Measurements from ENCODE around the gene DOHH. TPM values are rescaled to one million over a fixed set of nuclear protein-coding genes. Genes with fewer than 3 reads are reported as not detected.
"Not testable (repeated sequence)": the region's sequence is repeated elsewhere in the genome, so short reads cannot be mapped to it uniquely, and the experiment has no call there.

Gene DOHH
- total RNA-seq, 1 donor from 2014 or later: 12.2 TPM

DNA sequence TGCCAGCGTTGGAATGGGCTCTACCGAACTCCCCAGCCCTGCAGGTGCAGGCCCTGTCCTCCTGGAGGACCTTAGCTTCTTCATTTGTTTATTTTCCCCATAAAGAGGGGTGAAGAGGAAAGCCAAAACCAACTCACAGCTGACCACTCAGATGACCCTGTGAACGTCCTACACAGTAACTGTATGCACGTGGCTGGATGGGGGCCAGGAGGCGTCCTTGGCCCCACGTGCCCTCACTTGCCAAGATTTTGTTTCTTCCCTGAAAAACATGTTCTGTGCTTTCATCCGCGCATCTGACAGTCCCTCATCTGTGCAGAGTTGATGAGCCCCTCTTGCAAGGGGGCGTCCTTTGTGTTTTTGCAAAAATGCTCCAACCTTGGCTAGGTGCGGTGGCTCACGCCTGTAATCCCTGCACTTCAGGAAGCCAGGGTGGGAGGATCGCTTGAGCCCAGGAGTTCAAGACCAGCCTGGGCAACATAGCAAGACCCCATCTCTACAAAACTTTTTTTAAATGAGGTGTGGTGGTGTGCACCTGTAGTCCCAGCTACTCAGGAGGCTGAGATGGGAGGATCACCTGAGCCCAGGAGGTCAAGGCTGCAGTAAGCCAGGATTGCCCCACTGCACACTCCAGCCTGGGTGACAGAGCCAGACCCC lies 33.2 kb upstream of the DOHH start:
- Histone ChIP-seq H3K4me1 (no peaks in the 10 kb centered on the region), H3K27ac (no peak overlapping the region), H3K9me3 (no peaks in the 10 kb centered on the region), H3K4me3 (no peak overlapping the region), H3K36me3 (peaks cover 61% of the 10 kb centered on the region), H3K27me3 (no peaks in the 10 kb centered on the region)
- intact Hi-C loops (cut with DNase I): no loop called here
- ATAC-seq (no peak), DNase-seq (no peak)
- TF ChIP-seq, protein P1, sequence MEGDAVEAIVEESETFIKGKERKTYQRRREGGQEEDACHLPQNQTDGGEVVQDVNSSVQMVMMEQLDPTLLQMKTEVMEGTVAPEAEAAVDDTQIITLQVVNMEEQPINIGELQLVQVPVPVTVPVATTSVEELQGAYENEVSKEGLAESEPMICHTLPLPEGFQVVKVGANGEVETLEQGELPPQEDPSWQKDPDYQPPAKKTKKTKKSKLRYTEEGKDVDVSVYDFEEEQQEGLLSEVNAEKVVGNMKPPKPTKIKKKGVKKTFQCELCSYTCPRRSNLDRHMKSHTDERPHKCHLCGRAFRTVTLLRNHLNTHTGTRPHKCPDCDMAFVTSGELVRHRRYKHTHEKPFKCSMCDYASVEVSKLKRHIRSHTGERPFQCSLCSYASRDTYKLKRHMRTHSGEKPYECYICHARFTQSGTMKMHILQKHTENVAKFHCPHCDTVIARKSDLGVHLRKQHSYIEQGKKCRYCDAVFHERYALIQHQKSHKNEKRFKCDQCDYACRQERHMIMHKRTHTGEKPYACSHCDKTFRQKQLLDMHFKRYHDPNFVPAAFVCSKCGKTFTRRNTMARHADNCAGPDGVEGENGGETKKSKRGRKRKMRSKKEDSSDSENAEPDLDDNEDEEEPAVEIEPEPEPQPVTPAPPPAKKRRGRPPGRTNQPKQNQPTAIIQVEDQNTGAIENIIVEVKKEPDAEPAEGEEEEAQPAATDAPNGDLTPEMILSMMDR (IDR thresholded peaks at IDR 0.05): no peak

DNA sequence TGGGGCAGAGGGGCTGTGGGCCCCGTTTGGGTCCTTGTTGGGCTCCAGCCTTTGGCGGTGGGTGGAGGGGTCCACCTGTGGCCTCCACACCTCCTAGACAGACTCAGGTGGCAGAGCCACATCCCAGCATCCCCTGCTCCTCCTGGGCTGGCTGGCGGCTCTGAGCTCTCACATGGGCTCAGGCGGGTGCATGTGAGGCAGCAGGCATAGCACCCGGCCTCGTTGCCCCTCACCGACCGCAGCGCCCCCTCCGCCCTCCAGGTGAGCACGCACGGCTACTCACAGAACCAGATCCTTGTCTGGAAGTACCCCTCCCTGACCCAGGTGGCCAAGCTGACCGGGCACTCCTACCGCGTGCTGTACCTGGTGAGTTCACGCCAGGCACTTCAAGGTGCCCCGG lies 32.6 kb upstream of the DOHH start:
- TF ChIP-seq, protein P1 (IDR thresholded peaks at IDR 0.05): no peak
- ATAC-seq (no peak), DNase-seq (no peak)
- Histone ChIP-seq H3K9me3 (no peaks in the 10 kb centered on the region), H3K36me3 (peaks cover 61% of the 10 kb centered on the region), H3K4me3 (no peak overlapping the region), H3K4me1 (no peaks in the 10 kb centered on the region), H3K27me3 (no peaks in the 10 kb centered on the region), H3K27ac (no peak overlapping the region)
- intact Hi-C loops (cut with DNase I): no loop called here

DNA sequence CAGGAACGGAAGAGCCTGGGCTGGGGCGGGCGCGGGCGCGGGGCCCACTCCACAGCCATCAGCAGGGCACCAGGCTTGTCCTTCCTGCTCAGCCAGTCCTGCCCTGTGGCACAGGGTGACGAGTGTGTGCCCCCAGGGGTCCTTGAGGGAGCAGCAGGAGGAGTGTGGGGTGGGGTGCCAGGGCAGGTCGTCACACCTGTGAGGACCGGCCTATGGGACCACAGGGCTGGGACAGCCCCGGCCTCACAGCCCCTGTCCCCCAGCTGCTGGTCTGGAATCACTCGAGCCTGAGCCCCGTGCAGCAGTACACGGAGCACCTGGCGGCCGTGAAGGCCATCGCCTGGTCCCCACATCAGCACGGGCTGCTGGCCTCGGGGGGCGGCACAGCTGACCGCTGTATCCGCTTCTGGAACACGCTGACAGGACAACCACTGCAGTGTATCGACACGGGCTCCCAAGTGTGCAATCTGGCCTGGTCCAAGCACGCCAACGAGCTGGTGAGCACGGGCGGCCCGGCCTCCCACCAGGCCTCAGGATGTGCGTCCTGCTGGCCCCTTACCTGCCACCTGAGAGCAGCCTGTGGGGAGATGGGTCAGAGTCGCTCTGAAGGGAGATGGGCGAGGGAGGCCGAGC lies 31.8 kb upstream of the DOHH start:
- intact Hi-C loops (cut with DNase I): no loop called here
- ATAC-seq: no peak
- no peaks in the 10 kb centered on the region for H3K4me1 ChIP-seq
- DNase-seq: no peak
- H3K36me3 ChIP-seq: peaks cover 67% of the 10 kb centered on the region
- no peak overlapping the region for H3K4me3 ChIP-seq
- H3K27me3 ChIP-seq: no peaks in the 10 kb centered on the region
- H3K27ac ChIP-seq: no peak overlapping the region
- no peaks in the 10 kb centered on the region for H3K9me3 ChIP-seq
- TF ChIP-seq, protein P1 (IDR thresholded peaks at IDR 0.05): no peak

DNA sequence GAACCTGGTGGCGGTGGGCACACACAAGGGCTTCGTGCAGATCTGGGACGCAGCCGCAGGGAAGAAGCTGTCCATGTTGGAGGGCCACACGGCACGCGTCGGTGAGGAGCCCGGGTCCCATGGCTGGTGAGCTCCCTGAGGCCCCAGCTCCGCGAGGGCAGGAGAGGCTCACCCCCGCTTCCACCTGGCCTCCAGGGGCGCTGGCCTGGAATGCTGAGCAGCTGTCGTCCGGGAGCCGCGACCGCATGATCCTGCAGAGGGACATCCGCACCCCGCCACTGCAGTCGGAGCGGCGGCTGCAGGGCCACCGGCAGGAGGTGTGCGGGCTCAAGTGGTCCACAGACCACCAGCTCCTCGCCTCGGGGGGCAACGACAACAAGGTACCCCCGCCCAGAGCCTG lies 31.2 kb upstream of the DOHH start:
- Histone ChIP-seq H3K27me3 (no peaks in the 10 kb centered on the region), H3K9me3 (no peaks in the 10 kb centered on the region), H3K36me3 (peaks cover 72% of the 10 kb centered on the region), H3K4me1 (no peaks in the 10 kb centered on the region), H3K27ac (no peak overlapping the region), H3K4me3 (no peak overlapping the region)
- ATAC-seq (no peak), DNase-seq (no peak)
- intact Hi-C loops (cut with DNase I): no loop called here
- TF ChIP-seq, protein P1 (IDR thresholded peaks at IDR 0.05): no peak

DNA sequence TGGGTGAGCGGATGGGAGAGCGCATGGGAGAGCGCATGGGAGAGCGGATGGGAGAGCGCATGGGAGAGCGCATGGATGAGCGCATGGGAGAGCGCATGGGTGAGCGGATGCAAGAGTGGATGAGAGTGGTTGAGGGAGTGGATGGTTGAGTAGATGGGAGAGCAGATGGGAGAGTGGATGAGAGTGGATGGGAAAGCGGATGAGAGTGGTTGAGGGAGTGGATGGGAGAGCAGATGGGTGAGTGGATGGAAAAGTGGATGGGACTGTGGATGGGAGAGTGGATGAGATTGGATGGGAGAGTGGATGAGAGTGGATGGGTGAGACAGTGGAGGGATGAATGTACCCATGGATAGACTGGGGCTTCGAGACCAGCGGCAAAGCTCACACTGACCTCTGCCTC lies 29.9 kb upstream of the DOHH start:
- no peaks in the 10 kb centered on the region for H3K4me1 ChIP-seq
- no peak for DNase-seq
- intact Hi-C loops (cut with DNase I): no loop called here
- H3K36me3 ChIP-seq: peaks cover 70% of the 10 kb centered on the region
- TF ChIP-seq, protein P1 (IDR thresholded peaks at IDR 0.05): no peak
- no peak for ATAC-seq
- no peak overlapping the region for H3K27ac ChIP-seq
- no peaks in the 10 kb centered on the region for H3K9me3 ChIP-seq
- H3K27me3 ChIP-seq: no peaks in the 10 kb centered on the region
- H3K4me3 ChIP-seq: no peak overlapping the region

DNA sequence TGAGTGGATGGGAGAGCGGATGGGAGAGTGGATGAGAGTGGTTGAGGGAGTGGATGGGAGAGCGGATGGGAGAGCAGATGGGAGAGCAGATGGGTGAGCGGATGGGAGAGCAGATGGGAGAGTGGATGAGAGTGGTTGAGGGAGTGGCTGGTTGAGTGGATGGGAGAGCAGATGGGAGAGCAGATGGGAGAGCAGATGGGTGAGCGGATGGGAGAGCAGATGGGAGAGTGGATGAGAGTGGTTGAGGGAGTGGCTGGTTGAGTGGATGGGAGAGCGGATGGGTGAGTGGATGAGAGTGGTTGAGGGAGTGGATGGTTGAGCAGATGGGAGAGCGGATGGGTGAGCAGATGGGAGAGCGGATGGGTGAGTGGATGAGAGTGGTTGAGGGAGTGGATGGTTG lies 28.8 kb upstream of the DOHH start:
- H3K36me3 ChIP-seq: peaks cover 69% of the 10 kb centered on the region
- H3K9me3 ChIP-seq; H3K27ac ChIP-seq; intact Hi-C loops (cut with DNase I); DNase-seq; H3K4me1 ChIP-seq; H3K27me3 ChIP-seq; ATAC-seq; H3K4me3 ChIP-seq: not testable (repeated sequence)

Measured in upper lobe of right lung (tissue), 1 donor.